Measurements from ENCODE around the gene KCNIP1.

GRCh38 chr5:170651604-170652277 lies 147.9 kb downstream of the KCNIP1 start:
- TF ChIP-seq, protein P1, sequence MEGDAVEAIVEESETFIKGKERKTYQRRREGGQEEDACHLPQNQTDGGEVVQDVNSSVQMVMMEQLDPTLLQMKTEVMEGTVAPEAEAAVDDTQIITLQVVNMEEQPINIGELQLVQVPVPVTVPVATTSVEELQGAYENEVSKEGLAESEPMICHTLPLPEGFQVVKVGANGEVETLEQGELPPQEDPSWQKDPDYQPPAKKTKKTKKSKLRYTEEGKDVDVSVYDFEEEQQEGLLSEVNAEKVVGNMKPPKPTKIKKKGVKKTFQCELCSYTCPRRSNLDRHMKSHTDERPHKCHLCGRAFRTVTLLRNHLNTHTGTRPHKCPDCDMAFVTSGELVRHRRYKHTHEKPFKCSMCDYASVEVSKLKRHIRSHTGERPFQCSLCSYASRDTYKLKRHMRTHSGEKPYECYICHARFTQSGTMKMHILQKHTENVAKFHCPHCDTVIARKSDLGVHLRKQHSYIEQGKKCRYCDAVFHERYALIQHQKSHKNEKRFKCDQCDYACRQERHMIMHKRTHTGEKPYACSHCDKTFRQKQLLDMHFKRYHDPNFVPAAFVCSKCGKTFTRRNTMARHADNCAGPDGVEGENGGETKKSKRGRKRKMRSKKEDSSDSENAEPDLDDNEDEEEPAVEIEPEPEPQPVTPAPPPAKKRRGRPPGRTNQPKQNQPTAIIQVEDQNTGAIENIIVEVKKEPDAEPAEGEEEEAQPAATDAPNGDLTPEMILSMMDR (IDR thresholded peaks at IDR 0.05), result no peak
- TF ChIP-seq NFE2L2 (conservative IDR thresholded peaks at IDR 0.05; ENCODE audit: low read length) (no peak), POLR2A (IDR thresholded peaks at IDR 0.05; ENCODE audit: low read length) (no peak), CBX2 (IDR thresholded peaks at IDR 0.05; ENCODE audit: borderline replicate concordance, low read depth) (no peak), RAD21 (conservative IDR thresholded peaks at IDR 0.05 in 1 of 2, IDR thresholded peaks at IDR 0.05 in 1 of 2) (no peak), POLR2AphosphoS2 (conservative IDR thresholded peaks at IDR 0.05; ENCODE audit: low read length) (no peak), USF2 (IDR thresholded peaks at IDR 0.05) (no peak), NPAS2 (CRISPR knock-in tag; IDR thresholded peaks at IDR 0.05; ENCODE audit: borderline replicate concordance) (no peak), KDM5A (IDR thresholded peaks at IDR 0.05) (no peak)
- TF ChIP-seq, protein P2, sequence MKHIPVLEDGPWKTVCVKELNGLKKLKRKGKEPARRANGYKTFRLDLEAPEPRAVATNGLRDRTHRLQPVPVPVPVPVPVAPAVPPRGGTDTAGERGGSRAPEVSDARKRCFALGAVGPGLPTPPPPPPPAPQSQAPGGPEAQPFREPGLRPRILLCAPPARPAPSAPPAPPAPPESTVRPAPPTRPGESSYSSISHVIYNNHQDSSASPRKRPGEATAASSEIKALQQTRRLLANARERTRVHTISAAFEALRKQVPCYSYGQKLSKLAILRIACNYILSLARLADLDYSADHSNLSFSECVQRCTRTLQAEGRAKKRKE (CRISPR knock-in tag; IDR thresholded peaks at IDR 0.05; ENCODE audit: low read depth), result no peak
